Right cardiac atrium (tissue), 5 donors: ENCODE measurements around the gene CYFIP2. TPM values are rescaled to one million over a fixed set of nuclear protein-coding genes. Genes with fewer than 3 reads are reported as not detected.
A peak's percentile ranks its signal among the peaks of the same experiment; 100 is the strongest.

Source experiments
- ATAC-seq, 2 donors: fragments of 200-7000 bp; cut with Tn5 transposase; one replicate each; pipeline versions ENCODE4 v1.8.0 to v1.9.1; 2020; ENCODE audit warnings: moderate library complexity in 2 of 2, mild to moderate bottlenecking in 1 of 2
- DNase-seq, 3 donors: peaks; one replicate each; pipeline ENCODE4 v3.0.0-alpha.2; 2020
- H3K27ac ChIP-seq: one replicate; pipeline ENCODE4 v1.5.1; 2013; ENCODE audit warnings: mild to moderate bottlenecking, low read length, control low read depth, moderate library complexity
- H3K27me3 ChIP-seq: one replicate; pipeline ENCODE4 v1.6.1; 2013; ENCODE audit not compliant: control insufficient read depth, insufficient read depth
- H3K4me1 ChIP-seq: one replicate; pipeline ENCODE4 v1.6.1; 2013; ENCODE audit warnings: low read length; ENCODE audit not compliant: control insufficient read depth, insufficient read depth
- H3K4me3 ChIP-seq: one replicate; pipeline ENCODE4 v1.5.1; 2013; ENCODE audit warnings: low read length, control low read depth
- H3K9me3 ChIP-seq: one replicate; pipeline ENCODE4 v1.6.1; 2013; ENCODE audit warnings: low read length; ENCODE audit not compliant: control insufficient read depth
- WGBS: extraction: QIAGEN DNeasy Blood & Tissue Kit; methylation state at CpG from one replicate; pipeline ENCODE4 v1.1.7; 2013; 5-methylcytosine and 5-hydroxymethylcytosine counted together
- intact Hi-C, 4 donors: fragments of 100-400 bp; cut with DNase I; formaldehyde crosslinking; loops; one replicate each; pipeline versions ENCODE4 v1.11.0 to v1.14.0; 2022 to 2023
- polyA plus RNA-seq: library from polyadenylated mRNA; stranded (reverse); fragments of 200-250 nt; gene quantifications from one replicate; pipeline ENCODE4 v1.2.3, GENCODE V29; 2013
- total RNA-seq, 4 donors: library from RNA; stranded (reverse); fragmentation: NEBNext Ultra II Directional; extraction: Animal tissue kit (Norgen Biotek cat#: 25700); gene quantifications; one replicate each; pipeline ENCODE4 v1.2.1, GENCODE V29; 2021
- donor health status: healthy with polysubstance abuse.
- donor health status: DM: no; HTN: yes; CAD: no.
- donor health status: DM: no; HTN: no; CAD: no.
- donor health status: DM: no; HTN: yes; CAD: no; lungs with severe emphysema.
- donor health status: DM: yes; HTN: yes; CAD: no.

Gene CYFIP2
- total and polyA plus RNA-seq, 5 donors: 27.4 to 43.8 (median 36.7) TPM

DNA sequence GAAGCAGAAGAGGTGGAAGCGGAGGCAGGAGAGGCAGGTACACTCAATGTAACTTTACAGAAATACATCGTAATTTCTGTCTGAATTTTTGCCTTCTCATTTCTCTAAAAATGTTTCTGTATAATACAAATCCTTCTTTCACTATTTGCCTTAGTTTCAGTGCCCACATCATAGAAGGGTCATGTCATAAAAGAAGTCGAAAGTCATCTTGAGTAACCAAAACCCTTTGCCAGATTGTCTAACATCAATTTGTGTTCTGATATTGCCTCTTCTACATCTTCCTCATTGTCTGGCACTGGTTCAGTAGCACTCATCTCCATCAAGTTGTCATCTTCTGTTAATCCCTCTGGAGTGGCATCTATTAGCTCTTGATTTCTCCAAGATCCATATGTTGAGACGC lies 6.2 kb upstream of the CYFIP2 start:
- DNase-seq (no peak), ATAC-seq (no peak)
- Histone ChIP-seq H3K4me1 (no peaks in the 10 kb centered on the region), H3K27me3 (no peaks in the 10 kb centered on the region), H3K9me3 (no peaks in the 10 kb centered on the region), H3K27ac (no peak overlapping the region), H3K4me3 (no peak overlapping the region)
- WGBS: 86% methylated on average over 4 of the region's 4 CpGs
- intact Hi-C loops: loop anchor here in 2 of 4 donors (5.0 to 10.0 kb wide), 2 partner anchors 53 to 115 kb away; partner anchors contain the start of gene MED7 (in 1 of the 2)

DNA sequence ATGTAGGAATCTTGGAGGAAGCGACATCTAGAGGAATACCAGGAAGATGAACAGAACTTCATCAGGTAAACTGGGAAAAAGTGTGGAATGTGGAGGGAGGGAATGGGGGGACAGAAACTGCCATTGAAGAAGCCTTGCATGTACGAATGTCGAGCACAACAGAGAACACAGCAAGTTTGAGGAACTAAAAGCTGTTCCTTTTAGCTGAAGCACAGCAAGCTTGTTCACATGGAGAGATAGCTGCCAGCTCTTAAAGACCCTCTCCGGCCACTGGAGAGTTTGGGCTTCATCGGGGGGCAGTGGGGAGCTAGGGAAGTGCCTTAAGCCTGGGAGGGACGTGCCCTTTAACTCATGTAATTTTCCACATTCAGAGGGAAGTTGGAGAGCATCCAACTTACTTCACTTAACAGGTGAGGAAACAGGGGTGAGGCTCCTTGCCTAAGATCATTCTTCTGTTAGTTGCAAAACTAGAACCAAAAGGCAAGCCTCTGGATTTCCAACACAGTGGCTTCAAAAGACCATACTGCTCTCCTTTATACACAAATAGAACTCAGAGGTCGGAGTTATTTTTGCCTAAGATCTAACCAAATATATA lies 2.3 kb upstream of the CYFIP2 start:
- no peak overlapping the region for H3K27ac ChIP-seq
- 65% methylated on average over 7 of the region's 7 CpGs for WGBS
- ATAC-seq (no peak), DNase-seq (no peak)
- no peaks in the 10 kb centered on the region for H3K4me1 ChIP-seq
- intact Hi-C loops: no loop called here
- no peaks in the 10 kb centered on the region for H3K27me3 ChIP-seq
- H3K4me3 ChIP-seq: no peak overlapping the region
- no peaks in the 10 kb centered on the region for H3K9me3 ChIP-seq

- peak overlapping the region; percentile 93 for H3K4me3 ChIP-seq
- H3K4me1 ChIP-seq: peaks cover 2% of the 10 kb centered on the region
- peak in 2 of 3 donors; percentile 70 to 71 for DNase-seq
- H3K27me3 ChIP-seq: no peaks in the 10 kb centered on the region
- intact Hi-C loops: no loop called here
- H3K9me3 ChIP-seq: no peaks in the 10 kb centered on the region
- 4% methylated on average over 57 of the region's 62 CpGs for WGBS
- peak overlapping the region; percentile 53 for H3K27ac ChIP-seq
- peak; percentile 32 to 45 for ATAC-seq
These were observed 524 bp downstream of the CYFIP2 start for GRCh38 chr5:157266286-157267007.

DNA sequence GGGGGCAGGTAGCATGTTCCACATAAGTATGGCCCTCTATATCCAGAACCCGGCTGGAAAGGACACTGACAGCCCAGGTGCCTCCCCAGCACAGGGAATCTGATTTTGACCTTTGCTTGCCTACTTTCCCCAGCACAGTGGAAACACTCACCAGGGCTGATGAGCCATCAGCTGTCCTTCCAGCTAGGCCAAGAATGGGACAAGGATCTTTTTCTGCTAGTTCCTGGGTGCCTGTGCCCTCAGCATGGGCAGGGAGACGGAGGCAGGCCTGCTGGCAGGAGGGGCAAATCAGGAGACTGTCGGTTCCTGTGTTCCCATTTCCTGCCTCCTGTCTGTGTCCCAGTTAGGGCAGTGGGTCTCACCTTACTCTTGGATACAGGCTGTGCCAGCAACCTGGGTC lies 1.1 kb downstream of the CYFIP2 start:
- 58% methylated on average over 3 of the region's 3 CpGs for WGBS
- Histone ChIP-seq H3K27ac (peak overlapping the region; percentile 62), H3K4me1 (peaks cover 2% of the 10 kb centered on the region), H3K27me3 (no peaks in the 10 kb centered on the region), H3K9me3 (no peaks in the 10 kb centered on the region), H3K4me3 (no peak overlapping the region)
- intact Hi-C loops: no loop called here
- DNase-seq: no peak
- no peak for ATAC-seq

- WGBS: 50% methylated on average over 8 of the region's 8 CpGs
- no peak overlapping the region for H3K4me3 ChIP-seq
- H3K27me3 ChIP-seq: no peaks in the 10 kb centered on the region
- intact Hi-C loops: no loop called here
- DNase-seq (peak in 1 of 3 donors; percentile 71), ATAC-seq (peak; percentile 32 to 61)
- no peaks in the 10 kb centered on the region for H3K9me3 ChIP-seq
- peaks cover 2% of the 10 kb centered on the region for H3K4me1 ChIP-seq
- H3K27ac ChIP-seq: peak overlapping the region; percentile 86
These were observed 2.0 kb downstream of the CYFIP2 start for GRCh38 chr5:157267761-157268480.

DNA sequence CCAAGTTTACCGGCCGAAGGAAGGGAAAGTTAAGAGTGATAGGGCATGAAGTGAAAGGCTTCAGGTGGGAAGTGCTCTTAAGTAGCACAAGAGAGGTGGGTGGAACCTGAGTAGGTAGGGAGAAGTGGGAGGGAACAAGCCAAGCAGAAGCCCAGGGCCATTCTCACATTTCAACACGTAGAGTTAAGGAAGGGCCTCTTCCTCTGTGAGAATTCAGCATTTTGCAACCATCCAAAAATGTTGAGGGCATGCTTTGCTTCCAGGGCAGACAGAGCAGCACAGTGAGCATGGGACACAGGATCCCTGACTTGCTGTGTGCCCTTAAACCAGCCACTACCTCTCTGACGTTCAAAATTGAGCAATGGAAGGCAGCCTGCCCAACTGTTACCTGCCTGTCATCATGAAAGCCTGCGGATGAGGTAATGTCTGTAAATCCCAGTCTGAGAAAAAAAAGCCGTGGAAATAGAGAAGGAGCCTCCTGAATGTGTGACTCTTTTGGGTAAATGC lies 3.3 kb downstream of the CYFIP2 start:
- Histone ChIP-seq H3K27ac (no peak overlapping the region), H3K4me3 (no peak overlapping the region), H3K27me3 (no peaks in the 10 kb centered on the region), H3K4me1 (peaks cover 2% of the 10 kb centered on the region), H3K9me3 (no peaks in the 10 kb centered on the region)
- no peak for ATAC-seq
- 69% methylated on average over 6 of the region's 6 CpGs for WGBS
- intact Hi-C loops: no loop called here
- DNase-seq: no peak

- intact Hi-C loops: no loop called here
- Histone ChIP-seq H3K27me3 (no peaks in the 10 kb centered on the region), H3K27ac (no peak overlapping the region), H3K4me1 (peaks cover 2% of the 10 kb centered on the region), H3K4me3 (no peak overlapping the region), H3K9me3 (no peaks in the 10 kb centered on the region)
- ATAC-seq (no peak), DNase-seq (no peak)
- WGBS: 83% methylated on average over 4 of the region's 4 CpGs
These were observed 3.9 kb downstream of the CYFIP2 start for GRCh38 chr5:157269761-157270272.

- H3K4me3 ChIP-seq: no peak overlapping the region
- ATAC-seq (no peak), DNase-seq (no peak)
- intact Hi-C loops: no loop called here
- peaks cover 2% of the 10 kb centered on the region for H3K4me1 ChIP-seq
- WGBS: 69% methylated on average over 3 of the region's 3 CpGs
- no peak overlapping the region for H3K27ac ChIP-seq
- H3K9me3 ChIP-seq: no peaks in the 10 kb centered on the region
- no peaks in the 10 kb centered on the region for H3K27me3 ChIP-seq
These were observed 4.8 kb downstream of the CYFIP2 start for GRCh38 chr5:157270771-157271170.

GRCh38 chr5:157271740-157272271 lies 5.9 kb downstream of the CYFIP2 start:
- Histone ChIP-seq H3K4me3 (no peak overlapping the region), H3K4me1 (peaks cover 2% of the 10 kb centered on the region), H3K27me3 (no peaks in the 10 kb centered on the region), H3K9me3 (no peaks in the 10 kb centered on the region), H3K27ac (peak overlapping the region; percentile 39)
- DNase-seq (peak in 1 of 3 donors; percentile 55), ATAC-seq (peak in 1 of 2 donors; percentile 40)
- intact Hi-C loops: no loop called here
- 81% methylated on average over 12 of the region's 12 CpGs for WGBS

DNA sequence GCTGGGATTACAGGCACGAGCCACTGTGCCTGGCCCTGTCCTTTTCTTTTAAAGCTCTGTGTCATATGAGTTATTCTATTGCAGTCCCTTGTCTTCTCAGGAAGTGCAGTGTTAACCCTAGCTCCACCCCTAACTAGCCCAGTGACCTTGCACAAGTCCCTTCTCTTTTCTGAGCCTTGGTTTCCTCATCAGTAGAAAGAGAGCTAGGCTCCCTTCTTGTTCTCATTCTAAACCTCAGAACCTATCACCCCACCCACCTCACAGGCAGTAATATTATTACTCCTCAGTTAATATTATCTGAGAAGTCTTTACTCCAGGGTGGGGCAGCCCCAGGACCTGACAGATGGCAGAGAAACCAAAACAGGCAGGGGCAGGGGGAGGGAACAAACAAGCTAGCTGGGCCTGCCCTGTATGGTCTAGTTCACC lies 7.2 kb downstream of the CYFIP2 start:
- H3K27ac ChIP-seq: no peak overlapping the region
- peaks cover 2% of the 10 kb centered on the region for H3K4me1 ChIP-seq

More for the DNA sequence above, 7.2 kb downstream of the CYFIP2 start:
- intact Hi-C loops: no loop called here
- Histone ChIP-seq H3K9me3 (no peaks in the 10 kb centered on the region), H3K4me3 (no peak overlapping the region), H3K27me3 (no peaks in the 10 kb centered on the region)
- WGBS: 74% methylated on average over 1 of the region's 1 CpG
- DNase-seq (no peak), ATAC-seq (peak in 1 of 2 donors; percentile 49)
